Neuronal stem cell (in vitro differentiated cells): ENCODE data around the gene PEDS1.

Experiments
- DNase-seq: peaks from one replicate; pipeline ENCODE4 v3.0.0-alpha.2; 2013; ENCODE audit warnings: low spot score
- H2AFZ ChIP-seq: one replicate; pipeline ENCODE4 v1.6.1; 2013; ENCODE audit warnings: mild to moderate bottlenecking, low read length, inconsistent platforms
- H2AK5ac ChIP-seq: 2 replicates; pipeline ENCODE4 v1.6.1; 2013; ENCODE audit warnings: low read depth, mild to moderate bottlenecking, inconsistent platforms, low read length, moderate library complexity, mixed read lengths
- H2BK120ac ChIP-seq: 2 replicates; pipeline ENCODE4 v1.6.1; 2013; ENCODE audit warnings: low read depth, mild to moderate bottlenecking, inconsistent platforms, low read length, moderate library complexity, mixed read lengths
- H2BK12ac ChIP-seq: one replicate; pipeline ENCODE4 v1.6.1; 2013; ENCODE audit warnings: low read length, inconsistent platforms
- H2BK15ac ChIP-seq: 2 replicates; pipeline ENCODE4 v1.6.1; 2013; ENCODE audit warnings: mild to moderate bottlenecking, low read length, inconsistent platforms, mixed read lengths
- H2BK5ac ChIP-seq: one replicate; pipeline ENCODE4 v1.6.1; 2013; ENCODE audit warnings: inconsistent platforms, mild to moderate bottlenecking, low read length, moderate library complexity
- H3K14ac ChIP-seq: one replicate; pipeline ENCODE4 v1.6.1; 2013; ENCODE audit warnings: low read length, inconsistent platforms
- H3K18ac ChIP-seq: 2 replicates; pipeline ENCODE4 v1.6.1; 2013; ENCODE audit warnings: low read length, inconsistent platforms
- H3K23ac ChIP-seq: 2 replicates; pipeline ENCODE4 v1.6.1; 2013; ENCODE audit warnings: low read depth, mild to moderate bottlenecking, mixed read lengths, low read length, inconsistent platforms; ENCODE audit not compliant: poor library complexity
- H3K27ac ChIP-seq: replicated peaks from 3 replicates; pipeline ENCODE4 v1.5.1; 2013; ENCODE audit warnings: low read length, inconsistent platforms
- H3K27me3 ChIP-seq, 3 experiments: 2 replicates each; pipeline ENCODE4 v1.6.1; 2013; ENCODE audit warnings: low read length in 3 of 3, mild to moderate bottlenecking in 2 of 3, inconsistent platforms in 1 of 3, low read depth in 1 of 3, mixed read lengths in 1 of 3, moderate library complexity in 1 of 3; ENCODE audit not compliant: control insufficient read depth in 3 of 3, insufficient read depth in 3 of 3
- H3K36me3 ChIP-seq, 2 donors: replicated peaks in 1 of 2; 2 replicates each; pipeline ENCODE4 v1.6.1; 2013; ENCODE audit warnings: low read length in 2 of 2; ENCODE audit not compliant: control insufficient read depth in 2 of 2, insufficient read depth in 2 of 2
- H3K4ac ChIP-seq: 2 replicates; pipeline ENCODE4 v1.6.1; 2013; ENCODE audit warnings: inconsistent platforms, mild to moderate bottlenecking, low read length, moderate library complexity
- H3K4me1 ChIP-seq, 2 donors: 1 replicate in 1 of 2; 2 replicates in 1 of 2; pipeline ENCODE4 v1.6.1; 2013; ENCODE audit warnings: low read length in 2 of 2, low read depth in 1 of 2; ENCODE audit not compliant: control insufficient read depth in 2 of 2, insufficient read depth in 1 of 2
- H3K4me2 ChIP-seq: one replicate; pipeline ENCODE4 v1.6.1; 2013; ENCODE audit warnings: mild to moderate bottlenecking, low read length, inconsistent platforms; ENCODE audit not compliant: insufficient read depth, poor library complexity, severe bottlenecking
- H3K4me3 ChIP-seq, 2 donors: 2 replicates each; pipeline ENCODE4 v1.5.1; 2013; ENCODE audit warnings: low read length in 2 of 2, mild to moderate bottlenecking in 2 of 2, inconsistent platforms in 1 of 2, moderate library complexity in 1 of 2
- H3K79me1 ChIP-seq: one replicate; pipeline ENCODE4 v1.6.1; 2013; ENCODE audit warnings: low read depth, mild to moderate bottlenecking, inconsistent platforms, low read length, moderate library complexity
- H3K9ac ChIP-seq: one replicate; pipeline ENCODE4 v1.6.1; 2013; ENCODE audit warnings: mild to moderate bottlenecking, low read depth, low read length, inconsistent platforms; ENCODE audit not compliant: poor library complexity
- H3K9me3 ChIP-seq, 2 donors: replicated peaks in 1 of 2; 2 replicates each; pipeline versions ENCODE3 to v1.6.1; 2013; ENCODE audit warnings: low read length in 2 of 2, mild to moderate bottlenecking in 2 of 2, inconsistent platforms in 1 of 2, low read depth in 1 of 2, mixed read lengths in 1 of 2, moderate library complexity in 1 of 2; ENCODE audit not compliant: control insufficient read depth in 2 of 2, insufficient read depth in 1 of 2
- H4K8ac ChIP-seq: one replicate; pipeline ENCODE4 v1.6.1; 2013; ENCODE audit warnings: low read depth, mild to moderate bottlenecking, inconsistent platforms, low read length, moderate library complexity
- H4K91ac ChIP-seq: one replicate; pipeline ENCODE4 v1.6.1; 2013; ENCODE audit warnings: low read length, low read depth, mild to moderate bottlenecking, inconsistent platforms; ENCODE audit not compliant: poor library complexity
- WGBS, 2 donors: extraction: QIAGEN DNeasy Blood & Tissue Kit; methylation state at CpG; one replicate each; pipeline ENCODE4 v1.1.7; 2013; ENCODE audit warnings: missing lambda C conversion rate in 2 of 2, mixed read lengths in 1 of 2; ENCODE audit not compliant: insufficient read length in 2 of 2, insufficient replicate concordance in 1 of 2; ENCODE audit errors: extremely low coverage in 2 of 2; 5-methylcytosine and 5-hydroxymethylcytosine counted together

PEDS1 gene

DNA sequence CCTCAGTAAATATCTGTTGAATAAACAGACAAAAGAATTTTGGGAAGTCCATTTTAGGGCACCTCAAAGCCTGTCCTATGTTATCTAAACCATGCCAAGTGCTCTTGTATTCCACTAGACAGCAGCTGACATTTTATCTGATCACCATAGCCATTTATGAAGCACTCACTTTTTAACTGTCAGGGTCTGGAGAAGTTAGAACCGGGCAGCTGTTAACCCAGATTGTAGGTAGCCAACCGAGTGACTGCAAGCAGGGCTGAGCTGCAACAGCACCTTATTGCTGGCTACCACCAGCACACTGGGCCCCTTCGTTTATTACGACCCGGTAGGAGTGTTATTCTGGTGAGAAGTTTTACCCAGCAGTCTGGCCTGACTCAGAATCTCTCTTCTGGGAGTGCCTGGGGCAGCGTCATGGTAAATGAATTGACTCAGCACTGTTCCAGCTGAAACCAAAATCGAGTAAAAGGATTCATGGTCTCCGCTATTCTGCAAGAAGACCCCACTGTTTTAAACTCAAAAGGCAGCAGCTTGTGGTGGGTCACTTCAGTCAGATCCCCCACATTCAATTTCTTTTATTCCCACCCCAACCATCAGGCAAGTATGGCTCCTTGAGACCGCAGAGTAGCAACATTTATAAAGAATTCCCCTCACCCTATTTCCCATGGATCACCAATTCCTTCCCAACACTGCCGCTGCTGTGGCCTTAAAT, 42.2 kb downstream of the PEDS1 start:
- H3K4me2 ChIP-seq = no peak overlapping the region
- no peak overlapping the region for H4K91ac ChIP-seq
- H2AK5ac ChIP-seq = no peak overlapping the region
- H3K36me3 ChIP-seq = peaks cover 0 to 37% of the 10 kb centered on the region in 2 donors
- no peak overlapping the region for H2BK12ac ChIP-seq
- no peak overlapping the region for H3K18ac ChIP-seq
- no peak overlapping the region for H3K23ac ChIP-seq
- H2BK15ac ChIP-seq = no peak overlapping the region
- H3K9ac ChIP-seq = peak overlapping the region; percentile 60
- peak overlapping the region; percentile 47 to 89 for H3K4me3 ChIP-seq
- H3K9me3 ChIP-seq = no peaks in the 10 kb centered on the region
- H2AFZ ChIP-seq = no peak overlapping the region
- no peak overlapping the region for H2BK5ac ChIP-seq
- H3K27ac ChIP-seq = no peak overlapping the region
- no peak overlapping the region for H3K4ac ChIP-seq
- H3K14ac ChIP-seq = no peak overlapping the region
- WGBS, 2 donors = no CpG with 5 or more reads among the region's 10 CpGs
- no peak overlapping the region for H2BK120ac ChIP-seq
- no peak for DNase-seq
- no peaks in the 10 kb centered on the region for H3K27me3 ChIP-seq
- peaks cover 10 to 27% of the 10 kb centered on the region in 2 donors for H3K4me1 ChIP-seq
- no peak overlapping the region for H4K8ac ChIP-seq
- peaks cover 4% of the 10 kb centered on the region for H3K79me1 ChIP-seq

DNA sequence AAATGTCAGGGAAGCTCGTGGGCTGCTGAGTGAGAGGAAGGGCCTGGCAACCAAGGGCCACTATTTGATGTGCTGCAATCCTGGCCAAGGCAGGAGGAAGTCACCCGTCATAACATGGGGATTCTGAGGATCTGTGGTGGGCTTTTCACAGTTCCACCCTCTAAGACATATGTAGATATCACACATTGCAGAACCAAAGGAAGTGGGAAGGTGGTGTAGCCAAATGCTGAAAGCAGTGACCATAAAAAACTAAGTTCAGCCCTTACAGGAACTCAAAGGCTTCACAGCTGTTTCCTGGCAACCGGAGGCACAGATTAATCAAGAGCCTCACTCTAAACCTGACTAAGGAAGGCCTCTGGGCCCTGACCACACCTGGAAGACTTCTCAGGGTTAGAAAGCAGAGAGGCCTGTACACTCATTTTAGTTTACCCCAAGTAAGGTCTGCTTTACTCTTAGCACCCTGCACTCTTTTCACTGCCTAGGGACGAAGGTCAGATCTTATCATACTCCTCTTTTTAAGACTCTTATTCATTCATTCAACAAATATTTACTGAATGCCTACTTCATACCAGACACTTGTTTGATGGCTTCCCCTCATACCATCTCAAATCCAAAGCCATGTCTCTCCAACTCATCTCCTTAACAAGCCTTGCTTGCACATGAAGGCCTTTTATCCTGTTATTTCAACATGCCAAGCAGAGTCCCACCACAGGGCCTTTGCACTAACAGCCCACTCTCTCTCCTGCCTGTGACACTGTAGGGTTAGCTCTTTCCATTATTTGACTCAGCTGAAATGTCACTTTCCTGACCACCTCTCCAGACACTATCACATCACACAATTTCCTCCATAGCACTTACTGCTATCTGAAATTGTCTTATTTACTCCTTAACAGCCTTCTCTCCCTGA, 43.1 kb downstream of the PEDS1 start:
- H2BK120ac ChIP-seq = no peak overlapping the region
- no peak overlapping the region for H4K8ac ChIP-seq
- WGBS, 2 donors = no CpG with 5 or more reads among the region's 4 CpGs
- H2BK15ac ChIP-seq = no peak overlapping the region
- H3K4ac ChIP-seq = no peak overlapping the region
- no peaks in the 10 kb centered on the region for H3K9me3 ChIP-seq
- H3K4me2 ChIP-seq = no peak overlapping the region
- no peak overlapping the region for H2AK5ac ChIP-seq
- H3K18ac ChIP-seq = no peak overlapping the region
- peaks cover 4% of the 10 kb centered on the region for H3K79me1 ChIP-seq
- no peak for DNase-seq
- H3K9ac ChIP-seq = no peak overlapping the region
- peaks cover 0 to 38% of the 10 kb centered on the region in 2 donors for H3K36me3 ChIP-seq
- H4K91ac ChIP-seq = no peak overlapping the region
- H3K4me1 ChIP-seq = peaks cover 9 to 26% of the 10 kb centered on the region in 2 donors
- no peak overlapping the region for H2AFZ ChIP-seq
- no peak overlapping the region for H3K23ac ChIP-seq
- H2BK5ac ChIP-seq = no peak overlapping the region
- no peak overlapping the region for H3K27ac ChIP-seq
- no peaks in the 10 kb centered on the region for H3K27me3 ChIP-seq
- H3K4me3 ChIP-seq = no peak overlapping the region
- no peak overlapping the region for H3K14ac ChIP-seq
- no peak overlapping the region for H2BK12ac ChIP-seq

DNA sequence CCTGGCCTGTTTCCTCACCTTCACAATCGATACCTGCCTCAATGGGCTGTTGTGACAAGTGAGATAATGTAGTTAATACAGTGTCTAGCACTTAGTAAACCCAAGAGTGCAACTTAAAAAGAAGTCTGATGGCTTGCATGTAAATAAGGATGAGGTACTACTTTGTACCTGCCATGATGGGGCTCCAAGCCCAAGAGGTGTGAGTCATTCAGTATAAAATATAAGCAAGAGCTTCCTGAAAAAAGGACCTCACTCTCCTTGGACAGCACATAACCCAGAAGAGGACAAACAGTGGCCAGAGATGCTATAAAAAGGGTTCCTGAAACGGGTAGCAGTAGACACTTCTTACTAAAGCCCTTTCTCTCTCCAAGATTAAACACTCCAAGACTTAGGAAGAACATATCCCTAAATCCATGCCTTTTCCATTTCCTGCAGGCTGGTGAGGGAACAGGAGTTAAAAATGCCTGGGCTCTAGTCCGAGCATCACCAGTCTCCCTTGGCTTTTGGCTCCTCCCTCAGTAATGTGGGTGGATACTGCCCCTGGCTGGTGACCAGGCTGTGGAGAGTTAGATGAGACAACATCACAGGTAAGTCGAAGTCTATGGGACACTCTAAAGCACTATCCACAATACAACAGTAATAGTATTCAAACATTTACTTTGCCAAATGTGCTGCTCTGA, 44.8 kb downstream of the PEDS1 start:
- no CpG with 5 or more reads among the region's 4 CpGs for WGBS, 2 donors
- Histone ChIP-seq H3K4me2 (no peak overlapping the region), H3K14ac (no peak overlapping the region), H4K8ac (no peak overlapping the region), H3K36me3 (peaks cover 0 to 42% of the 10 kb centered on the region in 2 donors), H3K9ac (no peak overlapping the region), H2BK120ac (no peak overlapping the region), H4K91ac (no peak overlapping the region), H3K9me3 (no peaks in the 10 kb centered on the region), H3K18ac (no peak overlapping the region), H2AK5ac (no peak overlapping the region), H3K4me1 (peaks cover 5 to 26% of the 10 kb centered on the region in 2 donors), H2AFZ (no peak overlapping the region), H3K27ac (no peak overlapping the region), H2BK15ac (no peak overlapping the region), H2BK12ac (no peak overlapping the region), H2BK5ac (no peak overlapping the region), H3K4me3 (no peak overlapping the region), H3K79me1 (peaks cover 4% of the 10 kb centered on the region), H3K4ac (no peak overlapping the region), H3K27me3 (no peaks in the 10 kb centered on the region), H3K23ac (no peak overlapping the region)
- no peak for DNase-seq
